RPMI8226 (cell line): ENCODE data around the gene NOS1.

Experiments
- DNase-seq: peaks from one replicate; pipeline ENCODE4 v3.0.0-alpha.2; 2015

The NOS1 gene

GRCh38 chr12:117166107-117166506 lies 195.3 kb downstream of the NOS1 start:
- no peak for DNase-seq

GRCh38 chr12:117165342-117165741 lies 196.1 kb downstream of the NOS1 start:
- DNase-seq: no peak

GRCh38 chr12:117162633-117163032 lies 198.8 kb downstream of the NOS1 start:
- no peak for DNase-seq

GRCh38 chr12:117162167-117162539 lies 199.3 kb downstream of the NOS1 start:
- no peak for DNase-seq

GRCh38 chr12:117161460-117162166 lies 199.8 kb downstream of the NOS1 start:
- no peak for DNase-seq

GRCh38 chr12:117159674-117160073 lies 201.8 kb downstream of the NOS1 start:
- no peak for DNase-seq

GRCh38 chr12:117158911-117159553 lies 202.4 kb downstream of the NOS1 start:
- DNase-seq: no peak
